Astrocyte (in vitro differentiated cells and primary cell): ENCODE measurements around the gene DOLPP1. TPM values are rescaled to one million over a fixed set of nuclear protein-coding genes. Genes with fewer than 3 reads are reported as not detected.
"Not testable (repeated sequence)": the region's sequence is repeated elsewhere in the genome, so short reads cannot be mapped to it uniquely, and the experiment has no call there.

Source experiments
- DNase-seq: peaks from one replicate; pipeline ENCODE4 v3.0.0-alpha.2; 2010; ENCODE audit warnings: low read depth
- FAIRE-seq: peaks from 2 replicates; lab custom pipeline; 2011; peaks lifted over from hg19 to GRCh38; lab: Jason Lieb, UNC
- H2AFZ ChIP-seq: 2 replicates; pipeline ENCODE4 v1.6.0; 2012; ENCODE audit warnings: low read depth, low read length, inconsistent platforms
- H3K27ac ChIP-seq: 2 replicates; pipeline ENCODE4 v1.5.1; 2011; ENCODE audit warnings: low read depth, low read length, inconsistent platforms
- H3K27me3 ChIP-seq: 2 replicates; pipeline ENCODE4 v1.6.0; 2011; ENCODE audit warnings: low read length, inconsistent platforms; ENCODE audit not compliant: insufficient read depth
- H3K36me3 ChIP-seq: 2 replicates; pipeline ENCODE4 v1.5.1; 2011; ENCODE audit warnings: low read length, inconsistent platforms; ENCODE audit not compliant: insufficient read depth
- H3K4me1 ChIP-seq: 2 replicates; pipeline ENCODE4 v1.5.1; 2011; ENCODE audit warnings: low read length, inconsistent platforms; ENCODE audit not compliant: insufficient read depth
- H3K4me2 ChIP-seq: 2 replicates; pipeline ENCODE4 v1.6.0; 2012; ENCODE audit warnings: low read length, inconsistent platforms
- H3K4me3 ChIP-seq: 2 replicates; pipeline ENCODE4 v1.5.1; 2011; ENCODE audit warnings: low read depth, mild to moderate bottlenecking, low read length, inconsistent platforms; ENCODE audit not compliant: insufficient read depth
- H3K79me2 ChIP-seq: 2 replicates; pipeline ENCODE4 v1.6.0; 2012; ENCODE audit warnings: mild to moderate bottlenecking, low read length, inconsistent platforms; ENCODE audit not compliant: insufficient read depth
- H3K9ac ChIP-seq: 2 replicates; pipeline ENCODE4 v1.6.0; 2012; ENCODE audit warnings: mild to moderate bottlenecking, low read length, inconsistent platforms
- H3K9me3 ChIP-seq: 2 replicates; pipeline ENCODE4 v1.5.1; 2012; ENCODE audit warnings: low read depth, mild to moderate bottlenecking, low read length, inconsistent platforms; ENCODE audit not compliant: insufficient read depth
- H4K20me1 ChIP-seq: 2 replicates; pipeline ENCODE4 v1.6.0; 2012; ENCODE audit warnings: low read length, inconsistent platforms; ENCODE audit not compliant: insufficient read depth
- H3K27ac Mint-ChIP-seq: one replicate; pipeline ENCODE4 v1.8.0; 2021; ENCODE audit warnings: mild to moderate bottlenecking, mixed read lengths; ENCODE audit not compliant: unreplicated experiment
- H3K27me3 Mint-ChIP-seq: one replicate; pipeline ENCODE4 v1.8.0; 2021; ENCODE audit warnings: low read depth, mixed read lengths; ENCODE audit not compliant: unreplicated experiment
- H3K36me3 Mint-ChIP-seq: one replicate; pipeline ENCODE4 v1.8.0; 2021; ENCODE audit warnings: low read depth, mixed read lengths; ENCODE audit not compliant: unreplicated experiment
- H3K4me1 Mint-ChIP-seq: one replicate; pipeline ENCODE4 v1.8.0; 2021; ENCODE audit warnings: low read depth, mixed read lengths; ENCODE audit not compliant: unreplicated experiment
- H3K4me3 Mint-ChIP-seq: one replicate; pipeline ENCODE4 v1.8.0; 2021; ENCODE audit warnings: mild to moderate bottlenecking, moderate library complexity, mixed read lengths; ENCODE audit not compliant: unreplicated experiment
- H3K9me3 Mint-ChIP-seq: one replicate; pipeline ENCODE4 v1.8.0; 2021; ENCODE audit warnings: mild to moderate bottlenecking, mixed read lengths; ENCODE audit not compliant: unreplicated experiment
- CTCF ChIP-seq: IDR thresholded peaks from 2 replicates; pipeline ENCODE4 v1.5.1; 2011; ENCODE audit warnings: low read depth, mild to moderate bottlenecking, inconsistent platforms, low read length, moderate library complexity; ENCODE audit not compliant: insufficient read depth
- EZH2 ChIP-seq: IDR thresholded peaks from 2 replicates; pipeline ENCODE4 v1.6.1; 2012; ENCODE audit warnings: mild to moderate bottlenecking, low read length, inconsistent platforms; ENCODE audit not compliant: insufficient read depth
- total RNA-seq: library from RNA; stranded (reverse); gene quantifications from 2 replicates; pipeline ENCODE4 v1.2.1, GENCODE V29; 2021

Gene DOLPP1
- total RNA-seq, 1 donor from 2014 or later: 17.9 TPM

- Histone ChIP-seq H3K27ac (peak overlapping the region; percentile 92), H3K36me3 (peaks cover 3% of the 10 kb centered on the region), H3K4me1 (peaks cover 15% of the 10 kb centered on the region), H2AFZ (peak overlapping the region; percentile 92), H3K4me3 (peak overlapping the region; percentile 90), H3K9ac (peak overlapping the region; percentile 89), H3K9me3 (no peaks in the 10 kb centered on the region), H3K27me3 (no peaks in the 10 kb centered on the region), H3K4me2 (peak overlapping the region; percentile 100), H3K79me2 (peaks cover 56% of the 10 kb centered on the region), H4K20me1 (peaks cover 40% of the 10 kb centered on the region)
- TF ChIP-seq EZH2: no peak
- TF ChIP-seq CTCF: no peak
- Mint-ChIP-seq H3K27ac (peak overlapping the region; percentile 75), H3K4me3 (peak overlapping the region; percentile 95), H3K9me3 (no peaks in the 10 kb centered on the region), H3K4me1 (peaks cover 2% of the 10 kb centered on the region), H3K36me3 (peaks cover 5% of the 10 kb centered on the region), H3K27me3 (peaks cover 3% of the 10 kb centered on the region)
- peak; percentile 38 for DNase-seq
- no peak for FAIRE-seq
Observed at GRCh38 chr9:129111528-129112151, 30.7 kb downstream of the DOLPP1 start.

- not testable (repeated sequence) for H3K36me3 ChIP-seq, FAIRE-seq, H2AFZ ChIP-seq, H3K27me3 ChIP-seq, H3K4me1 Mint-ChIP-seq, H3K9me3 ChIP-seq, H3K27ac ChIP-seq, H3K36me3 Mint-ChIP-seq, DNase-seq, H3K9me3 Mint-ChIP-seq, H3K27me3 Mint-ChIP-seq
- peaks cover 65% of the 10 kb centered on the region for H3K79me2 ChIP-seq
- Mint-ChIP-seq H3K4me3 (peak overlapping the region; percentile 95), H3K27ac (peak overlapping the region; percentile 55)
- peak overlapping the region; percentile 100 for H3K4me2 ChIP-seq
- H3K9ac ChIP-seq: peak overlapping the region; percentile 89
- H4K20me1 ChIP-seq: peaks cover 44% of the 10 kb centered on the region
- H3K4me1 ChIP-seq: peaks cover 15% of the 10 kb centered on the region
- H3K4me3 ChIP-seq: peak overlapping the region; percentile 90
Observed at GRCh38 chr9:129112526-129112925, 31.6 kb downstream of the DOLPP1 start.

GRCh38 chr9:129113645-129114304 lies 32.9 kb downstream of the DOLPP1 start:
- no peak overlapping the region for H3K27ac ChIP-seq
- DNase-seq: no peak
- H3K79me2 ChIP-seq: peaks cover 71% of the 10 kb centered on the region
- no peak overlapping the region for H3K4me3 ChIP-seq
- H3K4me1 ChIP-seq: peaks cover 15% of the 10 kb centered on the region
- no peaks in the 10 kb centered on the region for H3K36me3 ChIP-seq
- H3K9ac ChIP-seq: no peak overlapping the region
- Mint-ChIP-seq H3K4me3 (peak overlapping the region; percentile 50), H3K27me3 (peaks cover 3% of the 10 kb centered on the region), H3K4me1 (peaks cover 2% of the 10 kb centered on the region), H3K9me3 (no peaks in the 10 kb centered on the region), H3K27ac (no peak overlapping the region), H3K36me3 (no peaks in the 10 kb centered on the region)
- no peak overlapping the region for H2AFZ ChIP-seq
- H3K9me3 ChIP-seq: no peaks in the 10 kb centered on the region
- H3K27me3 ChIP-seq: no peaks in the 10 kb centered on the region
- peaks cover 42% of the 10 kb centered on the region for H4K20me1 ChIP-seq
- no peak overlapping the region for H3K4me2 ChIP-seq
- TF ChIP-seq EZH2 (no peak), CTCF (no peak)
- no peak for FAIRE-seq
